ENCODE results near the gene RPL35.

DNA sequence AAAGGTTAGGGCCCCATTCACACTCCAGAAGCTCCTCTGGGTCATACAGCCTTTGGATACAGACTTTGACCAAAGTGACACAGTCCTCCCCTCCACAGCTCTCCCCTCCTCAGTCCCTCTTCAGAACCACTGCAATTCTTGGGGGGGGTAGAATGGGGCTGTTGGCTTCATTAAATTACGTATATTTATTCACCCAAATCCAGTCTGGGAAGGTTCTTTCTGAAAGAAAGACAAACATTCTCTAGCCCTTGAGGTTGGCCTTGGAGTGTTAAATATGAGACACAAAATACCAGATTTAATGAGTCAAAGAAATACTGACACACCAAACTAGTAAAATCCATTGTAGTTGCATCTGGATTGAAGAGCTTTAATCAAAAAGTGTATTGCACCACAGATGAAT lies 16.3 kb upstream of the RPL35 start:
- TF ChIP-seq, protein P1, sequence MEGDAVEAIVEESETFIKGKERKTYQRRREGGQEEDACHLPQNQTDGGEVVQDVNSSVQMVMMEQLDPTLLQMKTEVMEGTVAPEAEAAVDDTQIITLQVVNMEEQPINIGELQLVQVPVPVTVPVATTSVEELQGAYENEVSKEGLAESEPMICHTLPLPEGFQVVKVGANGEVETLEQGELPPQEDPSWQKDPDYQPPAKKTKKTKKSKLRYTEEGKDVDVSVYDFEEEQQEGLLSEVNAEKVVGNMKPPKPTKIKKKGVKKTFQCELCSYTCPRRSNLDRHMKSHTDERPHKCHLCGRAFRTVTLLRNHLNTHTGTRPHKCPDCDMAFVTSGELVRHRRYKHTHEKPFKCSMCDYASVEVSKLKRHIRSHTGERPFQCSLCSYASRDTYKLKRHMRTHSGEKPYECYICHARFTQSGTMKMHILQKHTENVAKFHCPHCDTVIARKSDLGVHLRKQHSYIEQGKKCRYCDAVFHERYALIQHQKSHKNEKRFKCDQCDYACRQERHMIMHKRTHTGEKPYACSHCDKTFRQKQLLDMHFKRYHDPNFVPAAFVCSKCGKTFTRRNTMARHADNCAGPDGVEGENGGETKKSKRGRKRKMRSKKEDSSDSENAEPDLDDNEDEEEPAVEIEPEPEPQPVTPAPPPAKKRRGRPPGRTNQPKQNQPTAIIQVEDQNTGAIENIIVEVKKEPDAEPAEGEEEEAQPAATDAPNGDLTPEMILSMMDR (IDR thresholded peaks at IDR 0.05), result no peak
- TF ChIP-seq POLR2A (IDR thresholded peaks at IDR 0.05), result no peak

Data from Peyer's patch (tissue), 4 donors.